Adrenal gland (tissue), 5 donors: ENCODE measurements around the gene LYPD6.

Experiments
- CTCF ChIP-seq, 6 experiments: fragments of 450-650 bp in 4 of 6; fragments of 200-600 bp in 2 of 6; sonication (generic) in 1 of 6; IDR thresholded peaks; 1 replicate in 5 of 6; 2 replicates in 1 of 6; pipeline versions ENCODE4 v1.5.1 to v1.8.0; 2016 to 2021; ENCODE audit warnings: antibody characterized with exemption in 6 of 6, mild to moderate bottlenecking in 2 of 6, moderate library complexity in 1 of 6
- POLR2A ChIP-seq, 2 donors: fragments of 450-650 bp; IDR thresholded peaks; one replicate each; pipeline ENCODE4 v1.6.1; 2017; ENCODE audit warnings: antibody characterized with exemption in 2 of 2, mild to moderate bottlenecking in 2 of 2, moderate library complexity in 1 of 2
- donor health status: DM: no; HTN: no; CAD: no.

- TF ChIP-seq CTCF (IDR thresholded peaks at IDR 0.05) = no peak
- no peak for TF ChIP-seq POLR2A (IDR thresholded peaks at IDR 0.05)
Measured at GRCh38 chr2:149418065-149418464, 87.7 kb downstream of the LYPD6 start.
